Spleen (tissue), 11 donors: Measurements from ENCODE around the gene UGT1A9. TPM values are rescaled to one million over a fixed set of nuclear protein-coding genes. Genes with fewer than 3 reads are reported as not detected.

Experiments
- DNase-seq: peaks from one replicate; pipeline ENCODE4 v3.0.0-alpha.2; 2020
- H3K27ac ChIP-seq, 8 donors: fragments of 200-600 bp; sonication (generic) in 7 of 8; 1 replicate in 4 of 8; 2 replicates in 4 of 8; pipeline versions ENCODE4 v1.5.0 to v1.8.0; 2016 to 2021; ENCODE audit warnings: inconsistent platforms in 4 of 8, mild to moderate bottlenecking in 4 of 8, moderate library complexity in 1 of 8
- H3K27me3 ChIP-seq, 7 donors: fragments of 200-600 bp; sonication (generic) in 6 of 7; replicated peaks in 1 of 7; 1 replicate in 4 of 7; 2 replicates in 3 of 7; pipeline versions ENCODE4 v1.5.0 to v1.8.0; 2016 to 2021; ENCODE audit warnings: inconsistent platforms in 3 of 7, mild to moderate bottlenecking in 1 of 7
- H3K36me3 ChIP-seq, 6 donors: fragments of 200-600 bp; sonication (generic) in 5 of 6; 1 replicate in 4 of 6; 2 replicates in 2 of 6; pipeline versions ENCODE4 v1.5.0 to v1.8.0; 2016 to 2021; ENCODE audit warnings: inconsistent platforms in 2 of 6
- H3K4me1 ChIP-seq, 6 donors: fragments of 200-600 bp; sonication (generic) in 5 of 6; 1 replicate in 3 of 6; 2 replicates in 3 of 6; pipeline versions ENCODE4 v1.5.0 to v1.8.0; 2016 to 2021; ENCODE audit warnings: inconsistent platforms in 3 of 6
- H3K4me3 ChIP-seq, 8 donors: fragments of 200-600 bp; sonication (generic) in 7 of 8; 1 replicate in 4 of 8; 2 replicates in 4 of 8; pipeline versions ENCODE4 v1.5.0 to v1.8.0; 2016 to 2021; ENCODE audit warnings: inconsistent platforms in 4 of 8, mild to moderate bottlenecking in 4 of 8, moderate library complexity in 2 of 8
- H3K9me3 ChIP-seq, 8 donors: fragments of 200-600 bp; sonication (generic) in 7 of 8; 1 replicate in 4 of 8; 2 replicates in 4 of 8; pipeline versions ENCODE4 v1.5.0 to v1.8.0; 2016 to 2021; ENCODE audit warnings: inconsistent platforms in 4 of 8
- POLR2A ChIP-seq, 3 donors: fragments of 450-650 bp; IDR thresholded peaks; one replicate each; pipeline ENCODE4 v1.5.1; 2017; ENCODE audit warnings: antibody characterized with exemption in 3 of 3, mild to moderate bottlenecking in 1 of 3
- POLR2AphosphoS5 ChIP-seq, 3 donors: sonication (generic); formaldehyde crosslinking; IDR thresholded peaks; one replicate each; pipeline ENCODE4 v1.5.1; 2017; ENCODE audit warnings: antibody characterized with exemption in 3 of 3
- WGBS, 5 donors: extraction: QIAGEN DNeasy Blood & Tissue Kit in 3 of 5; methylation state at CpG; one replicate each; pipeline versions ENCODE4 v1.1.5 to v1.1.7; 2013 to 2018; 5-methylcytosine and 5-hydroxymethylcytosine counted together
- intact Hi-C: fragments of 100-400 bp; cut with DNase I; formaldehyde crosslinking; loops from one replicate; pipeline ENCODE4 v1.15.0; 2023; ENCODE audit warnings: low total_unique reads
- polyA plus RNA-seq, 3 donors: library from polyadenylated mRNA; stranded (reverse); fragments of 200-250 nt; gene quantifications; one replicate each; pipeline ENCODE4 v1.2.1, GENCODE V29; 2013
- total RNA-seq, 7 donors: library from RNA; depleted of rRNA in 3 of 7; stranded (reverse); fragments of >200 nt in 3 of 7; fragmentation: NEBNext Ultra II Directional in 4 of 7; extraction: Animal tissue kit (Norgen Biotek cat#: 25700) in 4 of 7; gene quantifications; one replicate each; pipeline versions ENCODE4 v1.1.0 to v1.2.1, GENCODE V29; 2016 to 2021
- TF ChIP-seq, protein P1 (sequence below), 11 experiments: fragments of 200-600 bp in 7 of 11; fragments of 450-650 bp in 4 of 11; sonication (generic) in 4 of 11; IDR thresholded peaks in 8 of 11; conservative IDR thresholded peaks in 3 of 11; 1 replicate in 7 of 11; 2 replicates in 4 of 11; pipeline versions ENCODE4 v1.4.0 to v1.8.0; 2016 to 2021; ENCODE audit warnings: antibody characterized with exemption in 11 of 11, inconsistent platforms in 4 of 11, mild to moderate bottlenecking in 1 of 11
- donor health status: healthy with polysubstance abuse.
- donor health status: DM: no; HTN: no; CAD: no; lungs with moderate emphysema.
- donor health status: DM: no; HTN: no; CAD: no.
- donor health status: Bipolar disorder and iron deficiency.
- donor health status: healthy.
- donor health status: DM: no; HTN: no; CAD: no.
- donor health status: DM: yes; HTN: yes; CAD: no.

The UGT1A9 gene
- total and polyA plus RNA-seq, 10 donors: not detected

DNA sequence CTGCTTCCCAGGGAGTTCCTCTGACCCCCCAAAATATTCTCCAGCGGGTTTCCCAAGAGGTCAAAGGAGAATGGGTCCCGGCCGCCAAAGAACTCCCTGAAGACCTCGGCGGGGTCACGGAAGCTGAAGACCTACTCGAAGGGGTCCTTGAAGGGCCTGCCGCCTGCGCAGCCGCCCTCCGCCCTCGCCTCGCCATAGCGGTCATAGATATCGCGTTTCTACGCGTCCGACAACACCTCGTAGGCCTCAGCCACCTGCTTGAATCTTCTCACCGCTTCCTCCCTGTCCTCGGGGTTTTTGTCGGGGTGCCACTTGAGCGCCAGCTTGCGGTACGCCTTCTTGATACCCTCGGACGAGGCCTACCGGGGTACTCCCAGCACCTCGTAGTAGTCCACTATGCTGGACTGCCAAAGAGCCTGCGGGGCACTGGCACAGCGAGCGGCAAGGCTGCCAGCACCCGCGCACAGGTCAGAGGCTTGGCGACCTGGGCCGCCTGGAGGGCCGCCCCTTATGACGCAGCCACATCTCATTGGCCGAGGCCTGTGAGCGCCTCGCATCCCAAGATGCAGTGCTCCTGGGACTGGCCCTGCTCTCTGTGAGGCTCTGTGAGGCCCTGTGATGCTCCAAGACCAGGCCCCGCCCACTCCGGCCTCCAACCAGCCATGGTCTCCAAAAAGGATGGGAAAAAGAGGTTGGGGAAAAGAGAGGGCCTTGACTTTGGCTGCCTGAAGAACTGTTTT, 83.3 kb downstream of the UGT1A9 start:
- Histone ChIP-seq H3K27ac (no peak overlapping the region), H3K36me3 (no peaks in the 10 kb centered on the region), H3K9me3 (peaks cover 0 to 19% (median 15%) of the 10 kb centered on the region in 8 donors), H3K4me3 (no peak overlapping the region), H3K27me3 (peaks cover 0 to 13% (median 0%) of the 10 kb centered on the region in 7 donors), H3K4me1 (no peaks in the 10 kb centered on the region)
- WGBS, 5 donors: 91 to 96% (median 93%) methylated on average over 39 to 44 of the region's 44 CpGs
- intact Hi-C loops: no loop called here
- no peak for TF ChIP-seq POLR2AphosphoS5 (IDR thresholded peaks at IDR 0.05)
- TF ChIP-seq, protein P1, sequence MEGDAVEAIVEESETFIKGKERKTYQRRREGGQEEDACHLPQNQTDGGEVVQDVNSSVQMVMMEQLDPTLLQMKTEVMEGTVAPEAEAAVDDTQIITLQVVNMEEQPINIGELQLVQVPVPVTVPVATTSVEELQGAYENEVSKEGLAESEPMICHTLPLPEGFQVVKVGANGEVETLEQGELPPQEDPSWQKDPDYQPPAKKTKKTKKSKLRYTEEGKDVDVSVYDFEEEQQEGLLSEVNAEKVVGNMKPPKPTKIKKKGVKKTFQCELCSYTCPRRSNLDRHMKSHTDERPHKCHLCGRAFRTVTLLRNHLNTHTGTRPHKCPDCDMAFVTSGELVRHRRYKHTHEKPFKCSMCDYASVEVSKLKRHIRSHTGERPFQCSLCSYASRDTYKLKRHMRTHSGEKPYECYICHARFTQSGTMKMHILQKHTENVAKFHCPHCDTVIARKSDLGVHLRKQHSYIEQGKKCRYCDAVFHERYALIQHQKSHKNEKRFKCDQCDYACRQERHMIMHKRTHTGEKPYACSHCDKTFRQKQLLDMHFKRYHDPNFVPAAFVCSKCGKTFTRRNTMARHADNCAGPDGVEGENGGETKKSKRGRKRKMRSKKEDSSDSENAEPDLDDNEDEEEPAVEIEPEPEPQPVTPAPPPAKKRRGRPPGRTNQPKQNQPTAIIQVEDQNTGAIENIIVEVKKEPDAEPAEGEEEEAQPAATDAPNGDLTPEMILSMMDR (IDR thresholded peaks at IDR 0.05 in 8 of 11, conservative IDR thresholded peaks at IDR 0.05 in 3 of 11): no peak
- no peak for TF ChIP-seq POLR2A (IDR thresholded peaks at IDR 0.05)
- DNase-seq: no peak

DNA sequence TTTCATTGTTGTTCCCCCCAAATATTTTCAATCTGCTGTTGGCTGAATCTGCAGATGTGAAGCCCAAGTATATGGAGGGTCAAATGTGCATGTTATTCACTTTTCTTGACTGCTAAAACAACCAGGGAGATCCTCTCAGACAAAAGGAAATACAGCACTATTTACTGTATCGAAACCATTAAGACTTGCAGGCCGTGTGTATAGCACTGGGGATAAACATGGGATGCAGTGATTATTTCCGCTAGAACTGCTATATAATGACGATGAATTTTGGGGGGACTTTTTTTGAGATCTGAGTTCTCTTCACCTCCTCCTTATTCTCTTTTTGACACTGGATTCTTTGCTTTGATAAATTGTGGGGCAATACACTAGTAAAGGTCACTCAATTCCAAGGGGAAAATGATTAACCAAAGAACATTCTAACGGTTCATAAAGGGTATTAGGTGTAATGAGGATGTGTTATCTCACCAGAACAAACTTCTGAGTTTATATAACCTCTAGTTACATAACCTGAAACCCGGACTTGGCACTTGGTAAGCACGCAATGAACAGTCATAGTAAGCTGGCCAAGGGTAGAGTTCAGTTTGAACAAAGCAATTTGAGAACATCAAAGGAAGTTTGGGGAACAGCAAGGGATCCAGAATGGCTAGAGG, 84.9 kb downstream of the UGT1A9 start:
- 78 to 86% (median 79%) methylated on average over 7 of the region's 7 CpGs for WGBS, 5 donors
- Histone ChIP-seq H3K4me3 (no peak overlapping the region), H3K27me3 (peaks cover 0 to 13% (median 0%) of the 10 kb centered on the region in 7 donors), H3K4me1 (no peaks in the 10 kb centered on the region), H3K27ac (no peak overlapping the region), H3K9me3 (peaks cover 0 to 4% (median under 1%) of the 10 kb centered on the region in 8 donors), H3K36me3 (no peaks in the 10 kb centered on the region)
- TF ChIP-seq POLR2A (IDR thresholded peaks at IDR 0.05): no peak
- TF ChIP-seq, protein P1 (IDR thresholded peaks at IDR 0.05 in 8 of 11, conservative IDR thresholded peaks at IDR 0.05 in 3 of 11): no peak
- TF ChIP-seq POLR2AphosphoS5 (IDR thresholded peaks at IDR 0.05): no peak
- DNase-seq: no peak
- intact Hi-C loops: no loop called here

DNA sequence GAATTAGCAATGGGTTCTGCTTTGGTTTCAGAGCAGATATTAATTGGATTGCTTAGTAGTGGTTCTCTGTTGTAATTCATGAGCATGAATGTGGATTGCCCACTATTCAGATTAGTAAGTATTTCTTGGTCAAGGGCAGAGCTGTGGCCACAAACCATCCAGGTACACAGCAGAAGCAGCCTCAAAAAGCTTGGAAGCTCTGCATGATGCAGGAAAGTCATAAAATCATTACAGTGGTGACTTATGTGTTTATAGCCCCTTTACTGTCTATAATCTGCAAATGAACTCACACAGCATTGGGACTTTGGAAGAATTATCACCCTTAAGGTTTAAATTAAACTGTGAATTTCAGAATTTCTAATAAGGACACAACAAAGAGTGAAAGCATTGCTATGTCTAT, 86.4 kb downstream of the UGT1A9 start:
- TF ChIP-seq POLR2AphosphoS5 (IDR thresholded peaks at IDR 0.05): no peak
- TF ChIP-seq POLR2A (IDR thresholded peaks at IDR 0.05): no peak
- TF ChIP-seq, protein P1 (IDR thresholded peaks at IDR 0.05 in 8 of 11, conservative IDR thresholded peaks at IDR 0.05 in 3 of 11): no peak
- Histone ChIP-seq H3K9me3 (no peaks in the 10 kb centered on the region), H3K36me3 (no peaks in the 10 kb centered on the region), H3K27ac (no peak overlapping the region), H3K4me3 (no peak overlapping the region), H3K4me1 (no peaks in the 10 kb centered on the region), H3K27me3 (peaks cover 0 to 6% (median 0%) of the 10 kb centered on the region in 7 donors)
- DNase-seq: no peak
- intact Hi-C loops: no loop called here

GRCh38 chr2:233758849-233759248, 87.2 kb downstream of the UGT1A9 start:
- no peak for DNase-seq
- Histone ChIP-seq H3K36me3 (no peaks in the 10 kb centered on the region), H3K4me3 (no peak overlapping the region), H3K27me3 (peaks cover 0 to 8% (median 0%) of the 10 kb centered on the region in 7 donors), H3K4me1 (no peaks in the 10 kb centered on the region), H3K27ac (no peak overlapping the region), H3K9me3 (no peaks in the 10 kb centered on the region)
- TF ChIP-seq, protein P1 (IDR thresholded peaks at IDR 0.05 in 8 of 11, conservative IDR thresholded peaks at IDR 0.05 in 3 of 11): no peak
- TF ChIP-seq POLR2A (IDR thresholded peaks at IDR 0.05): no peak
- no peak for TF ChIP-seq POLR2AphosphoS5 (IDR thresholded peaks at IDR 0.05)
- intact Hi-C loops: no loop called here
- 83 to 90% (median 87%) methylated on average over 2 of the region's 2 CpGs for WGBS, 5 donors
